OCI-LY7 (cell line): Measurements from ENCODE around the gene CMIP.

Experiments used
- EZH2phosphoT487 ChIP-seq: fragments of 200-600 bp; sonication (generic); IDR thresholded peaks from 2 replicates; pipeline ENCODE4 v1.6.1; 2018; ENCODE audit warnings: low read depth, borderline replicate concordance, mild to moderate bottlenecking, mixed run types, antibody characterized with exemption, low read length, moderate library complexity, mixed read lengths
- TF ChIP-seq, protein P1 (sequence below): fragments of 200-600 bp; sonication (generic); conservative IDR thresholded peaks from 2 replicates; pipeline ENCODE4 v1.5.1; 2014; ENCODE audit warnings: mild to moderate bottlenecking, antibody characterized with exemption, low read length, moderate library complexity, mixed read lengths

DNA sequence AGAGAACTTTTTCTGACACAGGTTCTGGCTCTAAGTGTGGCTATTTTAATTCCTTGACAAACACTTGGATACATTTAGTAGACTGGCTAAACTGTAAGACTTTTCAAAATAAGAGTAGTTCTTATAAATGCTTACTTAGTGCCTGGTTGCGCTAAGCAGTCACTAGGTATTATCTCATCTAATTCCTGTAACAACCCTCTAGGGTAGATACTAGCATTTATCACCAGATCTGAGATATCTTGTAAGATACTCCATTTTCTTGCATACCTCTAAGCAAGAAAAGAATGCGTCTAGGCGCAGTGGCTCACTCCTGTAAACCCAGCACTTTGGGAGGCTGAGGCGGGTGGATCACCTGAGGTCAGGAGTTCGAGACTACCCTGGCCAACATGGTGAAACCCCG lies 131.2 kb downstream of the CMIP start:
- TF ChIP-seq EZH2phosphoT487: no peak
- TF ChIP-seq, protein P1, sequence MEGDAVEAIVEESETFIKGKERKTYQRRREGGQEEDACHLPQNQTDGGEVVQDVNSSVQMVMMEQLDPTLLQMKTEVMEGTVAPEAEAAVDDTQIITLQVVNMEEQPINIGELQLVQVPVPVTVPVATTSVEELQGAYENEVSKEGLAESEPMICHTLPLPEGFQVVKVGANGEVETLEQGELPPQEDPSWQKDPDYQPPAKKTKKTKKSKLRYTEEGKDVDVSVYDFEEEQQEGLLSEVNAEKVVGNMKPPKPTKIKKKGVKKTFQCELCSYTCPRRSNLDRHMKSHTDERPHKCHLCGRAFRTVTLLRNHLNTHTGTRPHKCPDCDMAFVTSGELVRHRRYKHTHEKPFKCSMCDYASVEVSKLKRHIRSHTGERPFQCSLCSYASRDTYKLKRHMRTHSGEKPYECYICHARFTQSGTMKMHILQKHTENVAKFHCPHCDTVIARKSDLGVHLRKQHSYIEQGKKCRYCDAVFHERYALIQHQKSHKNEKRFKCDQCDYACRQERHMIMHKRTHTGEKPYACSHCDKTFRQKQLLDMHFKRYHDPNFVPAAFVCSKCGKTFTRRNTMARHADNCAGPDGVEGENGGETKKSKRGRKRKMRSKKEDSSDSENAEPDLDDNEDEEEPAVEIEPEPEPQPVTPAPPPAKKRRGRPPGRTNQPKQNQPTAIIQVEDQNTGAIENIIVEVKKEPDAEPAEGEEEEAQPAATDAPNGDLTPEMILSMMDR: no peak
